Measurements from ENCODE around the gene SLC1A3. TPM values are rescaled to one million over a fixed set of nuclear protein-coding genes. Genes with fewer than 3 reads are reported as not detected.

SLC1A3 gene
- total RNA-seq, 3 donors from 2014 or later (not counting 1 experiment from before 2014, with no cell fraction given) = 1.1 TPM; not detected in 2

DNA sequence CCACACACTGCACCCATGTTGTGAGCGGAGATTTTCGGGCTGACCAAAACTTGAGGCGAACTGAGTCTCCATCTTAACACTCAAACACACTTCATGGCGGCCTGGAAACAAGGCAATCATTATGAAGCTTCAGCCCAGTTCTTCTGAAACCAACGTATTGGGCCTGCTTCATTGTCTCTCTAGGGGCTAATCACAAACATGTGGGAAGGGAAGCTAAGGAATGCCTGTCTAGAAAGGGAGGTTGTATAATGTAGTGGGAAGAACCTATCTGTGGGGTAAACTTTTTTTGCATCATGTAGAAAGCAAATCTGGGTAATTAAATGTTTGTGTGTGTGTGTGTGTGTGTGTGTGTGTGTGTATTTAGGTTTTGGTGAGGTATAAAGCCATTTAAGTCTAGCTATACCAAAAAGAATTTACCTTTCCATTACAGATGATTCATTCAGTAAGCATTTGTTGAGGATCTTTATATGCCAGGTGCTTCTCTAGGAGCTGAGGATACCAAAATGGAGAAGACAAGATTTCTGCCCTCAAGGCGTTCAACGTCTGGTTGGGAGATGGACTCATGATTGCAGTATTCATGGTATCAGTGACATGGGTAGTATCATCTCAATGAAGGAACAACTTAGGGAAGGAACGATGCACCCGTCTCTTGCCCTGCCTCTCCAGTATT lies 29.4 kb downstream of the SLC1A3 start:
- DNase-seq = no peak

DNA sequence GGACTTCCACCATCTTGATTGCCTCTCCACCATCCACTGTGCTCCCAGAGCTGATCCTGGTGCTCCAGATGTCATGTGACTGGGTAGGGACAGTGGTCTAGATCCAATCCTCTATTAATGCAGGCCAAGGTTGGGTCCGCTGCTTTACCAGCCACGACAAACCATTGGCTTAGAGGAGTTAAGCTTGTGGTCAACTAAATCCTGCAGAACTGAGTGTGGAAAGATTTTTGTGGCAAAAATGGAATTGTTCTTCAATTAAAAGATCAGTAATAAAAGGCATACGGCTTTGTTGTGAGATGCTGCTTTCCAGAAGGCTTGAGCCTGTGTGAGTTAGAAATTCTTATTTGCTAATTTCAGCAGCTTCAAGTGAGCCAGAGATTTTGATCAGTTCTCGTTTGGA lies 30.7 kb downstream of the SLC1A3 start:
- DNase-seq = no peak
- peaks cover 0 to 6% of the 10 kb centered on the region in 2 donors for H3K27me3 Mint-ChIP-seq (ENCODE audit: low read depth in 2 of 2)
- intact Hi-C loops (cut with micrococcal nuclease) = no loop called here
- ATAC-seq = no peak
- TF ChIP-seq, protein P1, sequence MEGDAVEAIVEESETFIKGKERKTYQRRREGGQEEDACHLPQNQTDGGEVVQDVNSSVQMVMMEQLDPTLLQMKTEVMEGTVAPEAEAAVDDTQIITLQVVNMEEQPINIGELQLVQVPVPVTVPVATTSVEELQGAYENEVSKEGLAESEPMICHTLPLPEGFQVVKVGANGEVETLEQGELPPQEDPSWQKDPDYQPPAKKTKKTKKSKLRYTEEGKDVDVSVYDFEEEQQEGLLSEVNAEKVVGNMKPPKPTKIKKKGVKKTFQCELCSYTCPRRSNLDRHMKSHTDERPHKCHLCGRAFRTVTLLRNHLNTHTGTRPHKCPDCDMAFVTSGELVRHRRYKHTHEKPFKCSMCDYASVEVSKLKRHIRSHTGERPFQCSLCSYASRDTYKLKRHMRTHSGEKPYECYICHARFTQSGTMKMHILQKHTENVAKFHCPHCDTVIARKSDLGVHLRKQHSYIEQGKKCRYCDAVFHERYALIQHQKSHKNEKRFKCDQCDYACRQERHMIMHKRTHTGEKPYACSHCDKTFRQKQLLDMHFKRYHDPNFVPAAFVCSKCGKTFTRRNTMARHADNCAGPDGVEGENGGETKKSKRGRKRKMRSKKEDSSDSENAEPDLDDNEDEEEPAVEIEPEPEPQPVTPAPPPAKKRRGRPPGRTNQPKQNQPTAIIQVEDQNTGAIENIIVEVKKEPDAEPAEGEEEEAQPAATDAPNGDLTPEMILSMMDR (IDR thresholded peaks at IDR 0.05) = no peak
- H3K9me3 Mint-ChIP-seq = no peaks in the 10 kb centered on the region
- 95% methylated on average over 3 of the region's 4 CpGs for WGBS (ENCODE audit: insufficient coverage)
- H3K4me1 Mint-ChIP-seq = no peaks in the 10 kb centered on the region
- H3K27ac ChIP-seq (ENCODE audit: low read length) = no peak overlapping the region
- H3K36me3 Mint-ChIP-seq = no peaks in the 10 kb centered on the region
- H3K27me3 ChIP-seq (ENCODE audit: control insufficient read depth, insufficient read depth, low read length) = no peaks in the 10 kb centered on the region
- H3K36me3 ChIP-seq (ENCODE audit: control insufficient read depth, insufficient read depth, low read length) = no peaks in the 10 kb centered on the region
- H3K4me3 Mint-ChIP-seq = no peak overlapping the region
- H3K4me3 ChIP-seq (ENCODE audit: low read length) = no peak overlapping the region
- no peak overlapping the region for H3K27ac Mint-ChIP-seq
- H3K4me1 ChIP-seq (ENCODE audit: control insufficient read depth, insufficient read depth, low read length) = no peaks in the 10 kb centered on the region
- no peaks in the 10 kb centered on the region for H3K9me3 ChIP-seq (ENCODE audit: control insufficient read depth, insufficient read depth, low read length)

More for the DNA sequence above, 29.4 kb downstream of the SLC1A3 start:
- Mint-ChIP-seq H3K4me3 (no peak overlapping the region), H3K27ac (no peak overlapping the region), H3K4me1 (no peaks in the 10 kb centered on the region), H3K36me3 (no peaks in the 10 kb centered on the region), H3K27me3 (ENCODE audit: low read depth in 2 of 2) (peaks cover 7 to 11% of the 10 kb centered on the region in 2 donors), H3K9me3 (no peaks in the 10 kb centered on the region)
- no peak overlapping the region for H3K27ac ChIP-seq (ENCODE audit: low read length)
- TF ChIP-seq, protein P1 (IDR thresholded peaks at IDR 0.05) = no peak
- ATAC-seq = no peak
- H3K9me3 ChIP-seq (ENCODE audit: control insufficient read depth, insufficient read depth, low read length) = no peaks in the 10 kb centered on the region
- intact Hi-C loops (cut with micrococcal nuclease) = no loop called here
- no peaks in the 10 kb centered on the region for H3K27me3 ChIP-seq (ENCODE audit: control insufficient read depth, insufficient read depth, low read length)
- no peak overlapping the region for H3K4me3 ChIP-seq (ENCODE audit: low read length)
- no peaks in the 10 kb centered on the region for H3K4me1 ChIP-seq (ENCODE audit: control insufficient read depth, insufficient read depth, low read length)
- WGBS (ENCODE audit: insufficient coverage) = 92% methylated on average over 9 of the region's 9 CpGs
- no peaks in the 10 kb centered on the region for H3K36me3 ChIP-seq (ENCODE audit: control insufficient read depth, insufficient read depth, low read length)

DNA sequence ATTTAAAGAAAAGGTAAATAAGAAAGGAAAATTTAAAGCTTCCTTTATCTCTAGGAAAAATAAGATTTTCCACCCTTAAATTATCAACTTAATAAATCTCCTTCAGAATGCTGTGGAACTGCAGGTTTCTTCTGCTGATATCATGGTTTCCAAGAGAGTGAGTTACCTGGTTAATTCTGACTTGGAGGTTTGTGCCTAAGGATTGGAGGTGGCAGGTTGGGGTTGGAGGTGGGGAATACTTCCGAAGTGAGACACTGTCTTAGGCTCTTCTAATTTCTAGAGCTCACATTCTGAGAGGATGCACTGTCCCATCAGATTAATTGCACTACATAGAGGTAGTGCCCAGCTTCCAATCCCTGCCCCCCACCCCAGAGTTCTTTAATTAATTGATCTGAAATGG lies 31.1 kb downstream of the SLC1A3 start:
- H3K27me3 ChIP-seq (ENCODE audit: control insufficient read depth, insufficient read depth, low read length) = no peaks in the 10 kb centered on the region
- intact Hi-C loops (cut with micrococcal nuclease) = no loop called here
- Mint-ChIP-seq H3K4me3 (no peak overlapping the region), H3K27ac (no peak overlapping the region), H3K27me3 (ENCODE audit: low read depth in 2 of 2) (peaks cover 0 to 7% of the 10 kb centered on the region in 2 donors), H3K9me3 (no peaks in the 10 kb centered on the region), H3K4me1 (no peaks in the 10 kb centered on the region), H3K36me3 (no peaks in the 10 kb centered on the region)
- WGBS (ENCODE audit: insufficient coverage) = 100% methylated on average over 1 of the region's 1 CpG
- H3K9me3 ChIP-seq (ENCODE audit: control insufficient read depth, insufficient read depth, low read length) = no peaks in the 10 kb centered on the region
- no peaks in the 10 kb centered on the region for H3K36me3 ChIP-seq (ENCODE audit: control insufficient read depth, insufficient read depth, low read length)
- no peaks in the 10 kb centered on the region for H3K4me1 ChIP-seq (ENCODE audit: control insufficient read depth, insufficient read depth, low read length)
- no peak overlapping the region for H3K27ac ChIP-seq (ENCODE audit: low read length)
- DNase-seq (no peak), ATAC-seq (no peak)
- TF ChIP-seq, protein P1 (IDR thresholded peaks at IDR 0.05) = no peak
- no peak overlapping the region for H3K4me3 ChIP-seq (ENCODE audit: low read length)

DNA sequence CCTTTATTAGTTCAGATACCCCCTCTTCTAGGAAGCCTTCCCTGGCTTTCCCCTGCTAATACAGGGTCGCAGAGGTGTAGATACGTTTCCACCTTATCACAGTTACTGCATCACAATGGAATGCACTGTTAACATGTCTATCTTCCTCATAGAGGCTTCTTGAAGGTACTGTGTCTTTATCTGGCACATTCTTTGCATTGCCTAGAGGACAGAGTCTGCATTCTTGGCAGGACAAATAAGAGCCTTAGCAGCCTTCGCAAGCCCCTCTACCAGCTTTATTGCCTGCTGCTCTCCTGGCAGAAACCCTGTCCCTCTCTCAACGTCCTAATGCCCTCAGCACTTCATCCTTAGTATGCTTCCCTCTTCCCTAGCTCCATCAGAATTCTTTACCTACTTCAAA lies 31.6 kb downstream of the SLC1A3 start:
- H3K4me3 Mint-ChIP-seq = no peak overlapping the region
- no peak for DNase-seq
- intact Hi-C loops (cut with micrococcal nuclease) = no loop called here
- no peak overlapping the region for H3K27ac Mint-ChIP-seq
- no peaks in the 10 kb centered on the region for H3K4me1 Mint-ChIP-seq
- no peak for ATAC-seq
- peaks cover 5 to 9% of the 10 kb centered on the region in 2 donors for H3K27me3 Mint-ChIP-seq (ENCODE audit: low read depth in 2 of 2)
- no peaks in the 10 kb centered on the region for H3K9me3 ChIP-seq (ENCODE audit: control insufficient read depth, insufficient read depth, low read length)
- no peak overlapping the region for H3K27ac ChIP-seq (ENCODE audit: low read length)
- H3K4me1 ChIP-seq (ENCODE audit: control insufficient read depth, insufficient read depth, low read length) = no peaks in the 10 kb centered on the region
- TF ChIP-seq, protein P1 (IDR thresholded peaks at IDR 0.05) = no peak
- no peaks in the 10 kb centered on the region for H3K9me3 Mint-ChIP-seq
- 86% methylated on average over 4 of the region's 4 CpGs for WGBS (ENCODE audit: insufficient coverage)
- no peaks in the 10 kb centered on the region for H3K27me3 ChIP-seq (ENCODE audit: control insufficient read depth, insufficient read depth, low read length)
- H3K4me3 ChIP-seq (ENCODE audit: low read length) = no peak overlapping the region
- no peaks in the 10 kb centered on the region for H3K36me3 Mint-ChIP-seq
- no peaks in the 10 kb centered on the region for H3K36me3 ChIP-seq (ENCODE audit: control insufficient read depth, insufficient read depth, low read length)

Data from natural killer cell (primary cell).